Measurements from ENCODE around the gene FBXW2.
"Not testable (repeated sequence)": the region's sequence is repeated elsewhere in the genome, so short reads cannot be mapped to it uniquely, and the experiment has no call there.

FBXW2 gene, protein sequence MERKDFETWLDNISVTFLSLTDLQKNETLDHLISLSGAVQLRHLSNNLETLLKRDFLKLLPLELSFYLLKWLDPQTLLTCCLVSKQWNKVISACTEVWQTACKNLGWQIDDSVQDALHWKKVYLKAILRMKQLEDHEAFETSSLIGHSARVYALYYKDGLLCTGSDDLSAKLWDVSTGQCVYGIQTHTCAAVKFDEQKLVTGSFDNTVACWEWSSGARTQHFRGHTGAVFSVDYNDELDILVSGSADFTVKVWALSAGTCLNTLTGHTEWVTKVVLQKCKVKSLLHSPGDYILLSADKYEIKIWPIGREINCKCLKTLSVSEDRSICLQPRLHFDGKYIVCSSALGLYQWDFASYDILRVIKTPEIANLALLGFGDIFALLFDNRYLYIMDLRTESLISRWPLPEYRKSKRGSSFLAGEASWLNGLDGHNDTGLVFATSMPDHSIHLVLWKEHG

DNA sequence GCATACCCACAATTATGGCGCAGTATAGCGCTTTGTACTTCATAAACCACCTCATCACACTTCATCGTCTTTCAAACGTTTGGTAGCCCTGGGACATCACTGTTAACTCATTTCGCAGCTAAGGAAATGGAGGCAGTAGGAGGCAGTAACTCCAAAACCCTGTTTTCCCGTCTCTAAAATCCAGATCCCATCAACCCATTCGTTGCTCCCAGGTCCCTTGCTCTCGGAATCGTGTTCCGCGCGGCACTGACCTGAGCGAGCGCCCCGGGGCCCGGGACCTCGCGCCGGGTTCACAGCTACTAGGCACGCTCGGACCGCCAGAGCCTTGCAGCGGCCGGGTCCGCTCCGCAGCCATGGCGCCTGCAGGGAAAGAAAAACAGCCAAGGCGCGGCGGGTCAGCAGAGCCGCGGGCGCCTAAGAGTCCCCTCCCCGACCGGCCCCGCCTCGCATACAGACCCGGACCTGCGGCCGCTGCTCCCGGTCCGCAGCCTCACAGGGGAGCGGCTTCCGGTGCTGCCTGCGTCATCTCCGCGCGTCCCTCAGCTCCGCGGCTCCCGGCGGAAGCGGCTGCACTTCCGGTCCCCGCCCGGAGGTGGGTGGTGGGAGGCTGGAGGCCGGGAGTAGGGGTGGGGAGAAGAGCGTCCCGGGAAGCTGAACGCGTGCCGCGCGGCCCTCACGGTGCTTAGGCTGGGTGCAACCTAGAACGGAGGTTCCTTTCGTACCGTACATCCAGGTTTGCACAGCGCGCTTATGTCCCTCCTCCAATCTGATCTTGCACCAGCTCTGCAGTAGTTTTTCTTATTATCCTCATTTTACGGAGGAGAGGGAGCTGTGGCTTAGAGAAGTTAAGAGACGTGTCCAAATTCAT lies at the start of gene FBXW2:
Gene FBXW2 (minus strand): TSS at position 519 of the 868 bp plus-strand sequence. CDS start 5,158 bp downstream, outside the sequence.
- peak; percentile 95 for DNase-seq

GRCh38 chr9:120841930-120842684 lies 48.9 kb upstream of the FBXW2 start:
- no peak for DNase-seq

GRCh38 chr9:120839146-120839545 lies 45.9 kb upstream of the FBXW2 start:
- no peak for DNase-seq

- no peak for DNase-seq
Measured at GRCh38 chr9:120837921-120838320, 44.7 kb upstream of the FBXW2 start.

GRCh38 chr9:120833325-120833724 lies 40.1 kb upstream of the FBXW2 start:
- no peak for DNase-seq

GRCh38 chr9:120832807-120833206 lies 39.6 kb upstream of the FBXW2 start:
- no peak for DNase-seq

DNA sequence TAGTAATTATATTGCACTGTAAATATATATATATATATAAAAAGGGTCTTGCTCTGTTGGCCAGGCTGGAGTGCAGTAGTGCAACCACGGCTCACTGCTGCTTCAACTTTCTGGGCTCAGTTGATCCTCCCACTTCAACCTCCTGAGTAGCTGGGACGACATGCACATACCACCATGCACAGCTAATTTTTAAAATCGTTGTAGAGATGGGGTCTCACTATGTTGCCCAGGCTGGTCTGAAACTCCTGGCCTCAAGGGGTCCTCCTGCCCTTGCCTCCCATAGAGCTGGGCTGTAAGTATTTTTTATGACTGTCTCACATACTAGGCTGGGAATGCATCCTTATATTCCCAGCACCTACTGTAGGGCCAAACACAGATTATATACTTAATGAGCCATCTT lies 37.6 kb upstream of the FBXW2 start:
- DNase-seq = no peak

DNA sequence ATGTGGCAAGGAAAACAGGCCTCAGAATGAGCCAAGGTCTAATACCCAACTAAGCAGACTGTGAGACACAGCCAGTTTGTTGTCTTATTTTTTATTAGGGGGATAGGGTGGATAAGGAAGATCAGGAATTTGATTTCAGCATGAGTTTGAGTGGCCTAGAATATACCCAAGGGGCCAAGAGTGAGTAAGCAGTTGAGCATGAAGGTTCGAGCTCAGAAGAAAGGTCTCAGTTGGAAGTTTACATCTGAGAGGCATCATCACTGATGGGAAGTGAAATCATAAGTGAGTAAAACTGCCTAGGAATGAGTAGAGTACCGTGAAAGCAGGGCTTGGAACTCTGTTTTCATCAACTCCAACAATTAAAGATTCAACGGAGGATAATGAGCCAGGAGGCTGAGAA lies 36.9 kb upstream of the FBXW2 start:
- DNase-seq = no peak

- no peak for DNase-seq
Measured at GRCh38 chr9:120829650-120830049, 36.4 kb upstream of the FBXW2 start.

DNA sequence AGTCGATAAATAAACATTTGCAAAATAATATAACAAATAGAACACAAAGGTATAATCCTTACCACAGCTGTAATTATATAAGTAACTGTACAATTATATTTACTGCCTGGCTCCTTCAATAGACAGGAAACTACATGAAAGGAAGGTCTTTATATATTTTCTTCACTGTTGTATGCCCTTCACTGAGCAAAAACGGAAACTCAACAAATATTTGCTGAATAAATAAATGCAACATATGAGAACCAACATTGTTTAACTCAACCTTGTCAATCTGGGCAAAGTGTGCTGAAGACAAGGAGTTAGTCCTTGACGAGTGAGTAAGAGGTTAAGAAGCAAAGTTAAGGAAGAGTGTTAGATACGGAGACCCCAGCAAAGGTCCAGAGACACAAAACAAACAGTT lies 26.9 kb upstream of the FBXW2 start:
- no peak for DNase-seq

- DNase-seq = no peak
Measured at GRCh38 chr9:120818595-120818994, 25.4 kb upstream of the FBXW2 start.

GRCh38 chr9:120815075-120815474 lies 21.9 kb upstream of the FBXW2 start:
- DNase-seq = no peak

DNA sequence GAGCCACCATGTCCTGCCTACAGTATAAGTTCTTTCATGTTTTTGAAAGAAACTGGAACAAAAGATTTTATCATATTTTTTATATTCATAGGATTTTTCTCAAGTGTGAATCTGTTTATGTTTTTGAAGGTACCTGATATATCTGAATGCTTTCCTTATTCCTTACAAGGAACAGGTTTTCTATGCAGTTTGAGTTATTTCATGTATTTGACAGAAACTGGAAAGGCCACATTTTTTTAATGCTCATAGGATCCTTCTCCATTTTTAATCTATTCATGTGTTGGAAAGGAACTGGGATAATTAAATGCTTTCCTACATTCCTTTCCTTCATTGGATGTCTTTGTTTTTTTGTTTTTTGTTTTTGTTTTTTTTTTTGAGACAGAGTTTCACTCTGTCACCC lies 15.7 kb upstream of the FBXW2 start:
- no peak for DNase-seq

- DNase-seq = no peak
Measured at GRCh38 chr9:120807607-120808379, 14.6 kb upstream of the FBXW2 start.

- not testable (repeated sequence) for DNase-seq
Measured at GRCh38 chr9:120804784-120805363, 11.7 kb upstream of the FBXW2 start.

- DNase-seq = no peak
Measured at GRCh38 chr9:120801441-120801840, 8.2 kb upstream of the FBXW2 start.

GRCh38 chr9:120791161-120791560 lies 2.1 kb downstream of the FBXW2 start:
- no peak for DNase-seq

DNA sequence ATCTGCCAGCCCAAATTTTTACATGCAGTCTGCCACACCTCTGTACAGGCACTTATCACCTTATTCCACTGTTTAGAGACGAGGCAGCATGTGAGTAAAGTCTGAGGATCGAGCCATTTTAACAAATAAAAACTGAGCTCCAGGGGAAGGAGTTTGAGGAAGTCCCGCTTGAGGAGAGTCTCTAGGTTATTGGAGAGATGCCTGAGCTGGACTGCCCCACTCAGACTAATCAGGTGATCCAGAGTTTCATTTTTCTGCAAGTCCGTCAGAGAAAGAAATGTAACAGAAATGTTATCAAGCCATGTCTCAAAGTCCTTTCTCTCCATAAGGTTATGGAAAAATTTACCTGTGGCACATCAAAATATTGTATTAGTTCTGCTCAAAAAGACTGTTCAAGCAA lies 5.3 kb downstream of the FBXW2 start:
- no peak for DNase-seq

GRCh38 chr9:120783602-120784047 lies 9.6 kb downstream of the FBXW2 start:
- no peak for DNase-seq

DNA sequence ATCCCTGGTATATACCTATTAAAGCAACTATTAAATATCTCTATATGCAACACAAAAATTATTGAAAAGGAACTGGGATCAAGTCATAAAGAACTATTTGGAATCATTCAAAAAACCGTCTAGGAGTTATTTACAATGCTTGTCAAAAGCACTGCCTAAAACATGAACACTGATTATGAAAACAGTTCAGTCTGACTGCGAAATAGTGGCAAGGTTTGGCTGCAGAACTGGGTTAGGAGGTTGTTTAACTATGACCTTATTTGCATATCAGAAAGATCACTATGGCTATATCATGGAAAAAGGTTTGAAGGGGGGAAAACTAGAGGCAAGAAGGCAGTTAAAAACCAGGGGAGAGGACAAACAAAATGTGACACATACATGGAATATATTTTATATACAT lies 12.0 kb downstream of the FBXW2 start:
- DNase-seq = no peak

DNA sequence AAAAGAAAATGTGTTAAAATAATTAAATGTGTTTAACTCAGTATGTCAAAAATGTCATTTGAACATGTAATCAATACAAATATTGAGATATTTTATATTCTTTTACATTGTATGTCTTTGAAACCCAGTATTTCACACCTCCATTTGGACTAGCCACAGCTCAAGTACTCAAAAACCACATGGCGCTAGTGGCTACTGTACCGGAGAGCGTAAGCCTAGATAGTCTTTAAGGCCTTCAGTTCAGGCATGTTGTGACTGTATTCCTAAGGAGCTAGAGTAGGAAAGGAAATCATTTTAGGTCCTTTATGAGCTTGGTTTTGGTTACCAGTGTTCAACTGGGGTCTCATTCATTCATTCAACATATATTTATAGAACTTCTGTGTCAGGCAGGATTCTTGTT lies 12.8 kb downstream of the FBXW2 start:
- no peak for DNase-seq

DNA sequence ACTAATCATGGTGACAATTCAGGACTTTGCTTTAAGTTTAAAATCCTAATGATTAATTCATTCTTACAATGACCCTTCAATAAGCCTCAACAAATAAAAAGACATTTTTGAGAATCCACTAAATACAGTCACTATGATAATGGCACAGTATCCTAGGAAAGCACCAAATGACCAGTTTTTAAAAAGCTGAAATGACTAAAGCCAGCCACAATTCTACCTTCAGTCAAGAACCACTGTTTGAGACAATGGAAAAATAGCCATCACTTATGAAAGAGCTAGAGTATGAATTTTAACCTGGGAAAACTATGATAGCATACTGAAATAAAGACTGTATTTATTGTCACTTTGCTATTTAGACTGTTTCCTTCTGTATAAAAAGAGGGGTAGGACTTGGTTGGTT lies 14.0 kb downstream of the FBXW2 start:
- DNase-seq = no peak
